M059J (cell line): Measurements from ENCODE around the gene TXNDC2. TPM values are rescaled to one million over a fixed set of nuclear protein-coding genes. Genes with fewer than 3 reads are reported as not detected.
A peak's percentile ranks its signal among the peaks of the same experiment; 100 is the strongest.

Source experiments
- DNase-seq: peaks from one replicate; pipeline ENCODE4 v3.0.0-alpha.2; 2012; ENCODE audit warnings: low read depth
- total RNA-seq: library from RNA; depleted of rRNA; stranded (reverse); fragments of >200 nt; shearing (Covaris generic); gene quantifications from 2 replicates; pipeline ENCODE4 v1.2.3, GENCODE V29; 2014

The TXNDC2 gene
- total RNA-seq, 1 experiment from 2014 or later, result 0.44 TPM

GRCh38 chr18:9913526-9914333 lies 28.0 kb downstream of the TXNDC2 start, which contains the start of gene VAPA:
VAPA (plus strand) TSS chr18:9914016; CDS start chr18:9914257, 241 bp downstream.
- peak; percentile 94 for DNase-seq

DNA sequence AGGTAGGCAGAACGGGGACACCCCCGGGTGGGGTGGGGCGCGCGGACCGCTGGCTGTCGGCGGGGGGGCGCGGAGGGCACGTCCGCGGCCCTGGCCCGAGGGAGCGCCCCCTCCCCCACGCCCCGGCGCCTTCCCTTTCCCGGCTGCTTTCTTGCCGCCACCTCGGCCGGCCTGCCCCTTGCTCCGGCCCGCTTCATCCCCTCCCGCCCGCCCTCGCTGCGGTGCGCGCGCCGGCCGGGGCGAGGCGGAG lies 28.5 kb downstream of the TXNDC2 start:
- no peak for DNase-seq

DNA sequence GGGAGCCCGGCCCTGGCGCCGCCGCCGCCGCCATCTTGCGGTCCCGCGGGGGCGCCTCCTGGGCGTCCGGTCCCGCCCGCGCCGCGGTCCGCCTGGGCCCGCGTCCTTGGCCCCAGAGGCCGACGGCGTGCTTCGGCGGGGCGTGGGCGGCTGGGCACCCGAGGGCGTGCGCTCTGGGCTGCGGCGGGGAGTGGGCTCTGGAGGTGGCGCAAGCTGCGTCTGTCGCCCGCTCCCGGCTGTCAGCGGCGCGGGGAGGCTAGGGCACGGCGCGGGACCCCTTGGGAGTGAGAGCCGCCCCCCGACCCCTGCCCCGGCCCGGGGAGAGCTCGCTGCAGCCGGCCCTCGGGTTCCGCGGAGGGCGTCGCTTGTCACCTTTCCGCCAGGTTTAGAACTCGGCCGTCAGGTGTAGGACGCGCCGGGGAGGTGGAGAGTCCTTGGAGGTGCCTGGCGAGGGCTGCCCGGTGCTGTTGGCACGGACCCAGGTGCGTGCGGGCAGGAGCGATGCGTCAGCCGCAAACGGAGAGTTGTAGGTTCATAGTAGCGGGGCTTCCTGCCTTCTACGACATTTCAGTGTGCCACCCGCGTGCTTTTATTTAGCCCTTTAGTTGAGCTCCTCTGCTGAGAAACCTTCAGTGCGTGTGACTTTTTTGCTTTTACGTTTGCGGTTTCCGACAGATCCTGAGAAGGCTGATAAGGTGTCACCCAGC lies 29.0 kb downstream of the TXNDC2 start:
- DNase-seq, result peak; percentile 89

DNA sequence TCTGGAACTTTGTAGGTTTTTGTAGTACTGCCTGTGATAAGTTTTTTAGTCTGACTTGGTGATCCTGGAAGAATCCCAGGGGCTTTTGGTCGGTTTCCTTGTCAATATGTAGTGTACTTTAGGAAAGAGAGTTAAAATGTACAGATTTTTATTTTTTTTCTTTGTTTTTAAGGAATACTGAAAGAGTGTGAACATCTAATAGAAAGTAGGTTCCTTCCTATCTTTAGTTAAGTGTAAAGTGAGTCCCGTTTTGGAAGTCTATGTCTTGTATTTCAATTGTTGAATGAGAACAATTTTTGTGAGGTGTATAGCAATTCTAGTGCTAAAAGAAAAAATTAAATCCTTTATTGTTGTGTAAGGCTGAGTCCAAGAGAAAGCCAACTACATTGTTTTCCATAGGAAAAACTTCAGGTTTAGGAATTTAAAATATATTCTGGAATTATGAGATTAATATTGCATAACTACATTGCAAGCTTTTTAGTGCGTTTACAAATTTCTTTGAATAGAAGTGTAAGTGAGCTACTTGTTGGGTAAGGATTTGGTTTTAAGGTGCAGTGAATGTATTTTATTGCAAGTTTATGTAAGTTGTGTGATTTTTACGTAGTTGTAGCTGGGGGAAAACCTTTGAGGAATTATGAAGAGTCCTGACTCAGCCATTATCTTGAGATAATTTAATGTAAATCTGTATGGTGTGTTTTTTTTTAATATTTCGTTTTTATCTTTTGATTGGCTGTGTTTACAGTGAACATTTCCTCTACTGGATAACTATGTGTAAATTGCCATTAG lies 29.7 kb downstream of the TXNDC2 start:
- no peak for DNase-seq

- DNase-seq, result peak; percentile 44
Observed at GRCh38 chr18:9916077-9916639, 30.4 kb downstream of the TXNDC2 start.

GRCh38 chr18:9916808-9917207 lies 31.0 kb downstream of the TXNDC2 start:
- DNase-seq, result no peak

DNA sequence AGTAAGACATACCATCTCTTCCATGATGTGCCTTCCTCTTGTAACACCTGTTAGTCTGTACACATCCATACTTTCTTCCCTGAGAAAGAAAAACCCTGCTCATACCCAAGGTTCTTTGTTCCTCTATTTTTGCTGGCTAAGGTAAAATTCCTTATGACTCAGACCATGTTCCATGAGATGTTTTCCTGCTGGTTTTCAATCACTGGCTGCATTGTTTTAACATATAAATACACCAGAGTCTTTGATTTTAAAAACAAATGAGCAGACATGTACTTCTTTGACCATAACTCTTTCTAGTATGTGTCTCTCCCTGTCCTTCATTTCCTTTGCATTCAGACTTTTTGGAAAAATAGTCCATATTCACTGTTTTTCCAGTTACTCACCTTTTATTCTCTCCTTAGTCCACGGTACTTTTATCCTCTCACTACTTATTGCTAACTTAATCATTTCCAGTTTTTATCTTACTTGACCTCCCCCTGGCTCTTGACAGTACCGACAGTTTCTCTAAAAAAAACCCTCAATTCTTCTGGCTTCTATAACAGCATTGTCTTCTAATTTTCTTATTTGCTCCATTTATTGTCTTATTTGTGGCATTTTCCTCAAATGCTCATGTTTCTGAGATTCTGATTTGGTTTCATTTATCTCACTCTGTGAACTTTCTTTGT lies 32.4 kb downstream of the TXNDC2 start:
- DNase-seq, result peak; percentile 67

DNA sequence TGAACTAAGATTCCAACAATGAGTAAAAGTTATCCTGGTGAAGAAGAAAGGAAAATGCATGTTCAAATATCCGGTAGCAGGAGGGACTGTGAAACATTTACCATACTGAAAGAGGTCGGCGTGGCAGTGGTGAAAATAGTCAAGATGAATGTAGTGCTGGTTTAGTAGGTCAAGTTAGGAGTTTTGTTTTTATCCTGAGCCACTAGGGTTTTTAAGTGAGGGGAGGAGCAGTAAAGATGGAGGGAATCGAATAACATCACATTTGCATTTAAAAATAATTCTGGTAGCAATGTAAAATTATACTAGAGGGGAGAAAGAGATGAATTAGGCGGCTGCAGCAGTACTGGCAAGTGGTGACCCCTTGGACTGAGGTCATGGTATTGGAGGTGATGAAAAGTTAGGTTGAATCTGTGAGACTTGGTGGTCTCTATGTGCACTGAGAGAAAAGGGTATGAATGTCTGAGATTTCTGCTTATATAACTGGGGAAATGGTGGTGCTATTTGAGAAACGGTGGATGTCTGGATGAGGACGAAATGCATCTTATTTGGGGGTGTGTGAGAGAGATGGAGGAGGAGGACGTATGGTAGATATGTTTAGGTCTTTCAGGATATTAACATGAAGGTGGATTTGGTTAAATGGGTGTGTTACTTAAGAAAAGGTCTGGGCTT lies 33.9 kb downstream of the TXNDC2 start:
- no peak for DNase-seq

DNA sequence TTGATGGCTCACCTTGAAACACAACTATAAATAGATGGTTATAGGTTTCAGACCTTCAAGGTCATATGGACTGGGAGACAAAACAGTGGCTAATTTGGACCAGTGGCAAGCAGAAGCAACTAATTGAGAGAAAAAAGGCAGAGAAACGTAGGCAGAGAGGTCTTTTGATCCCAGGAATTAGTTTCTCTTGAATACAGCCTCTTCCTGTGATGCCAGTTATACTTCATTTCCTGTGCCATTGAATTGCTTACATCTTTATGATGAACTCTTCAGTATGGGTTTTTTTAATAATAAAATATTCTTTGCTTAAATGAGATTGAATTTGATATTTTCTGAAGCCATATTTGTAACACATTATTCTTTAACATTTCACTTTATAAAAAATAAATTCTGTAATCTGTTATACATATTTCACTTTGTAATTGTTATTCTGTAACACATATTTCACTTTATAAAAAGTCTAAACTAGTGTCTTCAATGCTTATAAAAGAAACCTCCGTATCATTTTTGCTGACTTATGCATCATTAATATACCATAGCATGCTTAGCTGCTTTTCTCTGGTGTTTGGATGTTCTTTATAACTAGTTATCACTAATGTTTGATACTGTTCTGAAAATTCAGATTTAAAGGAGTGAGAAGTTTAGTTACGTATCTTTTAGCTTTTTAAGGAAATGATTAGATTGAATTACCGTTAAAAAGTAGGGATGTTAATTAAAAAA lies 37.0 kb downstream of the TXNDC2 start:
- no peak for DNase-seq

- DNase-seq, result no peak
Observed at GRCh38 chr18:9924371-9924943, 38.7 kb downstream of the TXNDC2 start.

- DNase-seq, result no peak
Observed at GRCh38 chr18:9925369-9925768, 39.6 kb downstream of the TXNDC2 start.

- no peak for DNase-seq
Observed at GRCh38 chr18:9925795-9926194, 40.0 kb downstream of the TXNDC2 start.

DNA sequence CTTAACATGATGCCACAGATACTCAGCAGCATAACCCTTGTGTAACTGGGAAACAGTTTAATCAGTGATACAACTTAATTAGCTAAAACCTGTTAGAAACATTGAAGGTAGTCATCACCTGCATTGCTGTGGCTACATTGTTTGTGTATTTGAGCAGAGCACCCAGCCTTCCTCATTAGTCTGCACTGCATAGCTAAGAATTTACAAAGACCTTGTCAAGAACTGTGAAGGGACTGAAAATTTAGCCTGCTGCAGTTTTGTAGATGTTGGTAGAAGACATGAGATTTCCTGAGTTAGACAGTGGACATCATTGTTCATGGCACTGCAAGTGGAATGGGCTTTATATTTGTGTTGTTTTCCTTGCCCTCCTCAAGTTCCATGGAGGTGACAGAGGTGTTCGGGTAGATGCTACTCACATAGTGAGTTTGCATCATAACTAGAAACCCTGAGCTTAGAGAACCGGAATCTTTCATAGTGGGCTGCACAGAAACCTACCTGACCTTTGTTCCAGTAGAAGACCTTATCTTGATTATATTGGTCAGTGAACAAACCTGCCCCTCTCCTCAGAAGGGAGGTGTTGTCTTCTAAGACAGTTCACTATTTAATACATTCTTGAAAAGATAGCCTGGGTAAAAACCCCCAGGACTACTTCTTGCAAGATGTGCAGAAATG lies 40.6 kb downstream of the TXNDC2 start:
- DNase-seq, result no peak

GRCh38 chr18:9926977-9927376 lies 41.2 kb downstream of the TXNDC2 start:
- no peak for DNase-seq

DNA sequence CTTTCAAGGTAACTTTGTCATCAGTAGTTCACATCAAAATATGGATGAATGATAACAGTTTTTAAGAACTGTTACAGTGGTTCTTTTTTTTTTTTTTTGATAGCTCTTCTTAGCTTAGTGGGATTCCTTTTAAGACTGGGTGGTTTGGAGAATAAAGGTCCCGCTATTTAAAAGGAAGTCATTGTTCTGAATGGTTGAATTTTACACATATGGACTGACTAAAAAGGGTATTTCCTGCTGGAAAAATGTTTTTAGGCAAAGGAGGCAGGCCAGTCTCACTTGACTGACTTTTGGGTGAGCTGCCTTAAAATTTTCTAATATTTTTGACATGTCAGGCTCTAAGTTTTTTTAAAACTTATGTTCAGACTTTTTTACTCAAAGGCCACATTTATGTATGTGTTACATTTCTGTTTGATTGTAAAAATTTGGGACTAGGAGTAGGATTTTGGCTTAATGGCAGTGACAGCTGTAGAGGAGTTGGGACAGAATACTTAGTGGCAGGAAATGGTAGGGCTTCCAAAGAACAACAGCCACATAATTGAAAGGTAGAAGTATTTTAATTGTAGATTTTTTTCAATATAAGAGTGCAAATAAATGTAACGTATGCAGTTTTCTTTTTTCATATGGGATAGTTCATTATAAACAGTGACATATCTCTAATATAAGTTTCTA lies 41.8 kb downstream of the TXNDC2 start:
- no peak for DNase-seq

GRCh38 chr18:9928646-9929259 lies 43.0 kb downstream of the TXNDC2 start:
- DNase-seq, result no peak

DNA sequence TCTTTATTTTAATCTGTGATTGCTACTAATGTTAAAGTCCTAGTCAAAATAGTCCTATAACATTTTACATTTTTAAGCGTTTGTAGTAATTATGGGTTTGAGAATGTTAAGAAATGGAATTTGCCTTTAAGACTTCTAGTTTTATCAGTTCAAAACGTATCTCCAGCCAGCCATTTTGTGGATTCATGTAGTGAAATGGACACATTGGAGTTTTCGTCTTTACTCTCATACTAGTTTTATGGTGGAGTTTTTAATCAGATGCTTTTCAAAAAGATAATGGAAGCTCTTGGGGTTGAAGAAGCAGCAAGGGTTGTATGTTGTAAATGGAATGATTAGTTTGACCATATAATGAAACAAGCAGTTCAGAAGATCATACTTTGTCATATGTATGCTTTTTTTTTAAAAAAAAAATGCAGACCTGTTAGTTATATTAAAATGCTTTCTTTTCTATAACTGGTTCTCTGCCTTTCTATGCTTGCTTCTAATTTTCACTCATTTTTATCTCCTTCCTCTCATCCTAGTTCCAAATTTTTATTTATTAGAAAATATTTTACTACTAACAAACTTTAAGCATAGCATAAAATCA lies 44.6 kb downstream of the TXNDC2 start:
- no peak for DNase-seq

DNA sequence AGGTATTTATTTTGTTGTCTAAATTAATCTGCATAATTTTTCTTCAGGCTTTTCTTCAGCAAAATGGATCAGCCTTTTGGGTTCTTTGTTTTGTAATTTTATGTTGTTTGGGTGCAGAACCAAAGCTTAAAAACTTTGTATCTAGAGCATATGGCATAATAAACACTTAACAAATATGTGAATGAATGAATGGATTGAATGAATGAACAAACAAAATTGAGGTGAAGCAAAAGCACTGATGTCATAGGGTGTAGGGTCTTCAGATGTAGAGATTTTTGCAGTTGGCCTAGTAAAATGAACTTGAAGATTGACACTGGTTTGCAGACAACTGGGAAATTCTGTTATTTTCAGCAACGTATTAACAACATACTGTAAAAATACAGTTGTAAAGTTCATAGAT lies 45.4 kb downstream of the TXNDC2 start:
- DNase-seq, result no peak
